GM19043 (cell line): Measurements from ENCODE around the gene RNU1-3.
"Not testable (repeated sequence)": the region's sequence is repeated elsewhere in the genome, so short reads cannot be mapped to it uniquely, and the experiment has no call there.

ENCODE experiments used
- ATAC-seq: cut with Tn5 transposase; IDR thresholded peaks from one replicate; pipeline ENCODE4 v1.9.1; 2021; ENCODE audit warnings: low read depth; ENCODE audit not compliant: unreplicated experiment

The RNU1-3 gene

GRCh38 chr1:16623337-16623736, 43.4 kb downstream of the RNU1-3 start:
- ATAC-seq = not testable (repeated sequence)

GRCh38 chr1:16621681-16622315, 45.0 kb downstream of the RNU1-3 start:
- ATAC-seq = not testable (repeated sequence)

- no peak for ATAC-seq
Observed at GRCh38 chr1:16621300-16621658, 45.5 kb downstream of the RNU1-3 start.

GRCh38 chr1:16619803-16620501, 46.8 kb downstream of the RNU1-3 start:
- ATAC-seq = not testable (repeated sequence)

GRCh38 chr1:16618719-16619118, 48.0 kb downstream of the RNU1-3 start:
- ATAC-seq = no peak

- no peak for ATAC-seq
Observed at GRCh38 chr1:16617778-16618580, 48.8 kb downstream of the RNU1-3 start.

- ATAC-seq = no peak
Observed at GRCh38 chr1:16617114-16617631, 49.6 kb downstream of the RNU1-3 start.
